Measurements from ENCODE around the gene IGSF1. TPM values are rescaled to one million over a fixed set of nuclear protein-coding genes. Genes with fewer than 3 reads are reported as not detected.

IGSF1 gene
- total RNA-seq, 1 experiment from 2014 or later = 0.08 TPM

- ChIA-PET POLR2A (no interaction called here), CTCF (no interaction called here)
- H3K9me3 ChIP-seq (ENCODE audit: control insufficient read depth, insufficient read depth, low read depth, low read length) = no peaks in the 10 kb centered on the region
- peaks cover 1% of the 10 kb centered on the region; the same call in 1 of the 2 replicates for H3K27me3 ChIP-seq (ENCODE audit: control insufficient read depth, insufficient read depth, low read length)
- no peak overlapping the region for H3K27ac ChIP-seq (ENCODE audit: low read length)
- no peak overlapping the region for H3K4me3 ChIP-seq (ENCODE audit: low read depth in 2 of 2, low read length in 2 of 2)
- no peak for DNase-seq (ENCODE audit: low read depth, low spot score)
- in situ Hi-C loops (cut with HindIII; ENCODE audit: low pct_unique_long_range_greater_than_20kb, low sequenced_read_pairs) = no loop called here
- no peak for ATAC-seq
- intact Hi-C loops (cut with micrococcal nuclease; ENCODE audit: unreplicated experiment) = no loop called here
- TF ChIP-seq POLR2AphosphoS5 (IDR thresholded peaks at IDR 0.05; ENCODE audit: low read depth, low read length) (no peak), TCF7L2 (IDR thresholded peaks at IDR 0.05; ENCODE audit: low read depth, low read length) (no peak), SIN3A (IDR thresholded peaks at IDR 0.05; ENCODE audit: borderline replicate concordance, insufficient read depth, low read depth, low read length) (no peak), REST (IDR thresholded peaks at IDR 0.05; ENCODE audit: insufficient read depth in 1 of 2, low read depth in 2 of 2, low read length in 1 of 2) (no peak), CTCF (IDR thresholded peaks at IDR 0.05) (no peak)
- H3K4me1 ChIP-seq (ENCODE audit: control insufficient read depth, insufficient read depth, low read length) = no peaks in the 10 kb centered on the region
- no TSS peak for BruUV-seq (replicated peaks)
- H3K36me3 ChIP-seq (ENCODE audit: control insufficient read depth, insufficient read depth, low read length) = no peaks in the 10 kb centered on the region
Measured at GRCh38 chrX:131271274-131271673, 17.8 kb downstream of the IGSF1 start.

- intact Hi-C loops (cut with micrococcal nuclease; ENCODE audit: unreplicated experiment) = no loop called here
- H3K27me3 ChIP-seq (ENCODE audit: control insufficient read depth, insufficient read depth, low read length) = peaks cover 2% of the 10 kb centered on the region; the same call in 1 of the 2 replicates
- no TSS peak for BruUV-seq (replicated peaks)
- no peaks in the 10 kb centered on the region for H3K9me3 ChIP-seq (ENCODE audit: control insufficient read depth, insufficient read depth, low read depth, low read length)
- ChIA-PET CTCF (no interaction called here), POLR2A (no interaction called here)
- no peaks in the 10 kb centered on the region for H3K4me1 ChIP-seq (ENCODE audit: control insufficient read depth, insufficient read depth, low read length)
- no peak overlapping the region for H3K27ac ChIP-seq (ENCODE audit: low read length)
- no peaks in the 10 kb centered on the region for H3K36me3 ChIP-seq (ENCODE audit: control insufficient read depth, insufficient read depth, low read length)
- in situ Hi-C loops (cut with HindIII; ENCODE audit: low pct_unique_long_range_greater_than_20kb, low sequenced_read_pairs) = no loop called here
- DNase-seq (ENCODE audit: low read depth, low spot score) (no peak), ATAC-seq (no peak)
- no peak overlapping the region for H3K4me3 ChIP-seq (ENCODE audit: low read depth in 2 of 2, low read length in 2 of 2)
- no peak for TF ChIP-seq SIN3A (IDR thresholded peaks at IDR 0.05; ENCODE audit: borderline replicate concordance, insufficient read depth, low read depth, low read length)
- TF ChIP-seq CTCF (IDR thresholded peaks at IDR 0.05) = no peak
- no peak for TF ChIP-seq REST (IDR thresholded peaks at IDR 0.05; ENCODE audit: insufficient read depth in 1 of 2, low read depth in 2 of 2, low read length in 1 of 2)
- no peak for TF ChIP-seq POLR2AphosphoS5 (IDR thresholded peaks at IDR 0.05; ENCODE audit: low read depth, low read length)
- TF ChIP-seq TCF7L2 (IDR thresholded peaks at IDR 0.05; ENCODE audit: low read depth, low read length) = no peak
Measured at GRCh38 chrX:131270080-131270479, 19.0 kb downstream of the IGSF1 start.

Measured in Panc1 (cell line).